ENCODE data around the gene YES1. TPM values are rescaled to one million over a fixed set of nuclear protein-coding genes. Genes with fewer than 3 reads are reported as not detected.
A peak's percentile ranks its signal among the peaks of the same experiment; 100 is the strongest.

YES1 gene
- total RNA-seq, 5 donors from 2014 or later (not counting 1 experiment from before 2014, with no cell fraction given), result 7.4 to 16.3 (median 8.2) TPM

- DNase-seq, result no peak
- peaks cover 0 to 46% of the 10 kb centered on the region in 2 donors for H3K36me3 ChIP-seq (ENCODE audit: control insufficient read depth in 2 of 2, extremely low read depth in 1 of 2, insufficient read depth in 1 of 2, low read length in 1 of 2)
- ChIA-PET POLR2A (no interaction called here), CTCF (no interaction called here)
- 95% methylated on average over 15 of the region's 15 CpGs for WGBS (ENCODE audit: insufficient coverage)
- no peak for ATAC-seq (replicated peaks in 1 of 4)
- Mint-ChIP-seq H3K36me3 (peaks cover 45% of the 10 kb centered on the region), H3K4me1 (peaks cover 11 to 20% (median 16%) of the 10 kb centered on the region in 3 donors), H3K4me3 (no peak overlapping the region), H3K27me3 (no peaks in the 10 kb centered on the region), H3K27ac (no peak overlapping the region), H3K9me3 (no peaks in the 10 kb centered on the region)
- H3K27me3 ChIP-seq (replicated peaks in 1 of 2; ENCODE audit: control insufficient read depth in 2 of 2, extremely low read depth in 1 of 2, insufficient read depth in 2 of 2, low read length in 1 of 2), result no peaks in the 10 kb centered on the region
- H3K4me3 ChIP-seq (ENCODE audit: control insufficient read depth in 1 of 2, extremely low read depth in 1 of 2, low read length in 1 of 2), result no peak overlapping the region
- H3K4me1 ChIP-seq (ENCODE audit: control insufficient read depth in 1 of 2, extremely low read depth in 1 of 2, insufficient read depth in 2 of 2, low read length in 2 of 2), result peaks cover 4 to 23% of the 10 kb centered on the region in 2 experiments
- H3K9me3 ChIP-seq, result no peaks in the 10 kb centered on the region
- H3K27ac ChIP-seq (ENCODE audit: low read length), result no peak overlapping the region
These were observed 133.4 kb downstream of the YES1 start for GRCh38 chr18:678482-679182.

DNA sequence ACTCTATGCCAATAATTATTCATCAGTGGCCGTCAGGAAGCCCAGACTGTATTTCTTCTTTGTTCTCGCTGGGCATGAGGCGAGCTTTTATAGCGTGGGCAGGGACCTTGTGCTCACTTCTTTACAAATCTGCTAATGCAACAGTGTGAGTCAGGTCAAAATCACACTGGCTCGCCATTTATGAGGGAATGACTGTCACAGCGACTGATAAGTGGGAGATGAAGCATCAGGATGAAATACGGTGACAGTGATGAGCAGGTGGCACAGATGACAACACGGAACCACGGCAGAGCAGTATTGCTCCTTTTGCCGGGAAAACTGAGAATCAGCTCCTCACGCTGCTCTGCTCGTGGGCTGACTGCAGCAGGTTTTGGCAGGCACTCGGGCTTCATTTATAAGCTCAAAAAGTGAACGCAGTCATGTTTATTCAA lies 134.1 kb downstream of the YES1 start:
- Histone ChIP-seq H3K4me3 (ENCODE audit: control insufficient read depth in 1 of 2, extremely low read depth in 1 of 2, low read length in 1 of 2) (no peak overlapping the region), H3K27me3 (replicated peaks in 1 of 2; ENCODE audit: control insufficient read depth in 2 of 2, extremely low read depth in 1 of 2, insufficient read depth in 2 of 2, low read length in 1 of 2) (no peaks in the 10 kb centered on the region), H3K36me3 (ENCODE audit: control insufficient read depth in 2 of 2, extremely low read depth in 1 of 2, insufficient read depth in 1 of 2, low read length in 1 of 2) (peaks cover 0 to 42% of the 10 kb centered on the region in 2 donors), H3K27ac (ENCODE audit: low read length) (no peak overlapping the region), H3K4me1 (ENCODE audit: control insufficient read depth in 1 of 2, extremely low read depth in 1 of 2, insufficient read depth in 2 of 2, low read length in 2 of 2) (peaks cover 4 to 18% of the 10 kb centered on the region in 2 experiments), H3K9me3 (no peaks in the 10 kb centered on the region)
- DNase-seq, result no peak
- H3K36me3 Mint-ChIP-seq, result peaks cover 45% of the 10 kb centered on the region
- WGBS (ENCODE audit: insufficient coverage), result 81% methylated on average over 13 of the region's 14 CpGs
- ATAC-seq (replicated peaks in 1 of 4), result no peak
- no peak overlapping the region for H3K4me3 Mint-ChIP-seq
- no peak overlapping the region for H3K27ac Mint-ChIP-seq
- no peaks in the 10 kb centered on the region for H3K9me3 Mint-ChIP-seq
- H3K27me3 Mint-ChIP-seq, result no peaks in the 10 kb centered on the region
- POLR2A ChIA-PET, result no interaction called here
- H3K4me1 Mint-ChIP-seq, result peaks cover 11 to 16% (median 16%) of the 10 kb centered on the region in 3 donors
- CTCF ChIA-PET, result interaction anchor here in 1 of 2 donors (0.9 kb wide), 1 partner anchor 161 kb away, joined by 4 read pairs; no protein-coding TSS in a partner anchor

DNA sequence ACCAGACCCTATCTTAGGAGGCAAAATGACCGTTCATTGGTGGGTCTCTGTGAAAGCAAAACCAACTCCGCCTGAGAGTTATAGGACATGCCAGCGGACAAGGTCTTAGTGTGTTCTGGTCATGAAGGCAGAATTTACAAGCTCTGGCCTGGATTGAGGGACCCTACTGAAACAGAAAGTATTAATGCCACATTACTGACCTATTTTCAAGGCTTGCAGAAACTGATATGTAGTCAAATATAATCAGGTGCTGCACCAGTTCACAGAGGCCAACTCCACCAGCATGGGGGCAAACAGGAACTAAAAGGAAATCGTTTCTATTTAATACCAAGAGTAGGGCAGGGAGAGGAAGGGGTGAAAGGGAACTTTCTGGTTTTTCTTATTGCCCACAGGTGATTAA lies 134.9 kb downstream of the YES1 start:
- CTCF ChIA-PET, result interaction anchor here (0.5 to 0.9 kb wide), 2 partner anchors 10 to 162 kb away, joined by 3 to 4 read pairs; no protein-coding TSS in a partner anchor
- H3K36me3 ChIP-seq (ENCODE audit: control insufficient read depth in 2 of 2, extremely low read depth in 1 of 2, insufficient read depth in 1 of 2, low read length in 1 of 2), result peaks cover 0 to 48% of the 10 kb centered on the region in 2 donors

DNA sequence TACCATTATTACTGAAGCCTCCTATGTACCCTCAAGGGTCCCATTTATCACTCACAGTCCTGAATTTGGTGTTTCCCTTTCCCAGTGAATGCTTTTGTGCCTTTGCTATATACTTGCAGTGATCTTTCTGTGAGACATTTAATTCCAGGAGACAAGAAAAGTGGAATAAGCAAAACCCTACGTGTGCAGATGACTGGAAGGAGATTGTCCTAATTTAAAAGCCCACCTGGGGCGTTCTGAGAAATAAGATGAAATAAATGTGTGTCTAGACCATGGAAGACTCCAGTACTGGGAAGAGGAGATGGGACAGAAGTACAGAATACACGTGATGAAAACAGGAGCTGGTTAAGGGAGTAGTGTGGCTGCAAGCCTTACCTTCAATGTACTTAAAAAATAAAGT lies 135.3 kb downstream of the YES1 start:
- H3K4me3 ChIP-seq (ENCODE audit: control insufficient read depth in 1 of 2, extremely low read depth in 1 of 2, low read length in 1 of 2), result no peak overlapping the region
- ChIA-PET CTCF (interaction anchor here in 1 of 2 donors (0.5 kb wide), 1 partner anchor 9 kb away, joined by 3 read pairs; no protein-coding TSS in a partner anchor), POLR2A (no interaction called here)
- peaks cover 0 to 9% of the 10 kb centered on the region in 2 experiments for H3K4me1 ChIP-seq (ENCODE audit: control insufficient read depth in 1 of 2, extremely low read depth in 1 of 2, insufficient read depth in 2 of 2, low read length in 2 of 2)
- Mint-ChIP-seq H3K27ac (no peak overlapping the region), H3K9me3 (no peaks in the 10 kb centered on the region), H3K4me3 (no peak overlapping the region), H3K36me3 (peaks cover 45% of the 10 kb centered on the region), H3K27me3 (no peaks in the 10 kb centered on the region), H3K4me1 (peaks cover 3 to 6% (median 4%) of the 10 kb centered on the region in 3 donors)
- no peak for DNase-seq
- no peaks in the 10 kb centered on the region for H3K9me3 ChIP-seq
- peaks cover 0 to 50% of the 10 kb centered on the region in 2 donors for H3K36me3 ChIP-seq (ENCODE audit: control insufficient read depth in 2 of 2, extremely low read depth in 1 of 2, insufficient read depth in 1 of 2, low read length in 1 of 2)
- 60% methylated on average over 1 of the region's 3 CpGs for WGBS (ENCODE audit: insufficient coverage)
- no peaks in the 10 kb centered on the region for H3K27me3 ChIP-seq (replicated peaks in 1 of 2; ENCODE audit: control insufficient read depth in 2 of 2, extremely low read depth in 1 of 2, insufficient read depth in 2 of 2, low read length in 1 of 2)
- H3K27ac ChIP-seq (ENCODE audit: low read length), result no peak overlapping the region
- ATAC-seq (replicated peaks in 1 of 4), result no peak

More for the DNA sequence above, 134.9 kb downstream of the YES1 start:
- H3K4me3 ChIP-seq (ENCODE audit: control insufficient read depth in 1 of 2, extremely low read depth in 1 of 2, low read length in 1 of 2), result no peak overlapping the region
- no peak overlapping the region for H3K4me3 Mint-ChIP-seq
- no peaks in the 10 kb centered on the region for H3K27me3 Mint-ChIP-seq
- H3K9me3 Mint-ChIP-seq, result no peaks in the 10 kb centered on the region
- H3K36me3 Mint-ChIP-seq, result peaks cover 48% of the 10 kb centered on the region
- DNase-seq (no peak), ATAC-seq (replicated peaks in 1 of 4) (no peak)
- POLR2A ChIA-PET, result no interaction called here
- H3K27me3 ChIP-seq (replicated peaks in 1 of 2; ENCODE audit: control insufficient read depth in 2 of 2, extremely low read depth in 1 of 2, insufficient read depth in 2 of 2, low read length in 1 of 2), result no peaks in the 10 kb centered on the region
- peaks cover 8 to 10% (median 8%) of the 10 kb centered on the region in 3 donors for H3K4me1 Mint-ChIP-seq
- 100% methylated on average over 2 of the region's 4 CpGs for WGBS (ENCODE audit: insufficient coverage)
- H3K4me1 ChIP-seq (ENCODE audit: control insufficient read depth in 1 of 2, extremely low read depth in 1 of 2, insufficient read depth in 2 of 2, low read length in 2 of 2), result peaks cover 2 to 13% of the 10 kb centered on the region in 2 experiments
- no peaks in the 10 kb centered on the region for H3K9me3 ChIP-seq
- peak overlapping the region in 1 of 2 donors; percentile 62 for H3K27ac Mint-ChIP-seq
- no peak overlapping the region for H3K27ac ChIP-seq (ENCODE audit: low read length)

- Histone ChIP-seq H3K27me3 (replicated peaks in 1 of 2; ENCODE audit: control insufficient read depth in 2 of 2, extremely low read depth in 1 of 2, insufficient read depth in 2 of 2, low read length in 1 of 2) (no peaks in the 10 kb centered on the region), H3K4me3 (ENCODE audit: control insufficient read depth in 1 of 2, extremely low read depth in 1 of 2, low read length in 1 of 2) (no peak overlapping the region), H3K4me1 (ENCODE audit: control insufficient read depth in 1 of 2, extremely low read depth in 1 of 2, insufficient read depth in 2 of 2, low read length in 2 of 2) (peaks cover 0 to 2% of the 10 kb centered on the region in 2 experiments), H3K27ac (ENCODE audit: low read length) (no peak overlapping the region), H3K36me3 (ENCODE audit: control insufficient read depth in 2 of 2, extremely low read depth in 1 of 2, insufficient read depth in 1 of 2, low read length in 1 of 2) (peaks cover 0 to 50% of the 10 kb centered on the region in 2 donors), H3K9me3 (no peaks in the 10 kb centered on the region)
- CTCF ChIA-PET, result interaction anchor here in 1 of 2 donors (1.1 kb wide), 1 partner anchor 51 kb away, joined by 4 read pairs; no protein-coding TSS in a partner anchor
- POLR2A ChIA-PET, result interaction anchor here in 1 of 2 donors (0.6 kb wide), 1 partner anchor 235 kb away, joined by 3 read pairs; no protein-coding TSS in a partner anchor
- no peaks in the 10 kb centered on the region for H3K9me3 Mint-ChIP-seq
- ATAC-seq (replicated peaks in 1 of 4), result no peak
- H3K27me3 Mint-ChIP-seq, result no peaks in the 10 kb centered on the region
- H3K27ac Mint-ChIP-seq, result no peak overlapping the region
- peaks cover 0 to 3% (median 0%) of the 10 kb centered on the region in 3 donors for H3K4me1 Mint-ChIP-seq
- peaks cover 46% of the 10 kb centered on the region for H3K36me3 Mint-ChIP-seq
- WGBS (ENCODE audit: insufficient coverage), result 96% methylated on average over 3 of the region's 5 CpGs
- DNase-seq, result no peak
- H3K4me3 Mint-ChIP-seq, result no peak overlapping the region
These were observed 136.0 kb downstream of the YES1 start for GRCh38 chr18:676069-676468.

DNA sequence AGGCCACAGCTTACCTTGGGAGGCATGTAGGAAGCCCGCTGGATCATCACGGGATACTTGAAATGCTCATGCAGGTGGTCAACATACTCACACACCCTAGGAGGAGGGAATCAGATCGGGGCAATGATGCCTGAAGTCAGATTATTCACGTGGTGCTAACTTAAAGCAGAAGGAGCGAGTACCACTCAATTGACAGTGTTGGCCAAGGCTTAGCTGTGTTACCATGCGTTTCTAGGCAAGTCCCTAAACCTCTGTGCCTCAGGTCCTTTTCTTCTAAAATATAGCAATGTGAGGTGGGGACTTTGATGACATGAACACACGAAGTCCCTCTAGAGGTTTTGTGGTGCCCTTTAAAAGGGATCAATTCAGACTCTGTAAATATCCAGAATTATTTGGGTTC lies 136.7 kb downstream of the YES1 start:
- no peaks in the 10 kb centered on the region for H3K9me3 ChIP-seq
- H3K27me3 ChIP-seq (replicated peaks in 1 of 2; ENCODE audit: control insufficient read depth in 2 of 2, extremely low read depth in 1 of 2, insufficient read depth in 2 of 2, low read length in 1 of 2), result no peaks in the 10 kb centered on the region
- no peaks in the 10 kb centered on the region for H3K27me3 Mint-ChIP-seq
- peaks cover 51% of the 10 kb centered on the region for H3K36me3 Mint-ChIP-seq
- CTCF ChIA-PET, result interaction anchor here in 1 of 2 donors (1.1 kb wide), 1 partner anchor 50 kb away, joined by 4 read pairs; no protein-coding TSS in a partner anchor
- POLR2A ChIA-PET, result no interaction called here
- peaks cover 0 to 54% of the 10 kb centered on the region in 2 donors for H3K36me3 ChIP-seq (ENCODE audit: control insufficient read depth in 2 of 2, extremely low read depth in 1 of 2, insufficient read depth in 1 of 2, low read length in 1 of 2)
- no peaks in the 10 kb centered on the region for H3K9me3 Mint-ChIP-seq
- H3K4me1 ChIP-seq (ENCODE audit: control insufficient read depth in 1 of 2, extremely low read depth in 1 of 2, insufficient read depth in 2 of 2, low read length in 2 of 2), result no peaks in the 10 kb centered on the region
- H3K4me3 ChIP-seq (ENCODE audit: control insufficient read depth in 1 of 2, extremely low read depth in 1 of 2, low read length in 1 of 2), result no peak overlapping the region
- no peak for ATAC-seq (replicated peaks in 1 of 4)
- WGBS (ENCODE audit: insufficient coverage), result 80% methylated on average over 1 of the region's 7 CpGs
- H3K27ac Mint-ChIP-seq, result no peak overlapping the region
- H3K27ac ChIP-seq (ENCODE audit: low read length), result no peak overlapping the region
- peaks cover 0 to under 1% (median 0%) of the 10 kb centered on the region in 3 donors for H3K4me1 Mint-ChIP-seq
- no peak overlapping the region for H3K4me3 Mint-ChIP-seq
- DNase-seq, result no peak

All from T-cell (primary cell).